PC-3 (cell line): ENCODE measurements around the gene FILIP1L.

ENCODE experiments used
- EZH2 ChIP-seq: fragments of 300-600 bp; sonication (generic); IDR thresholded peaks from one replicate; pipeline ENCODE4 v1.6.1; 2017; ENCODE audit warnings: antibody characterized with exemption, mild to moderate bottlenecking, low read length; ENCODE audit not compliant: unreplicated experiment
- EZH2phosphoT487 ChIP-seq: fragments of 300-600 bp; sonication (generic); IDR thresholded peaks from 2 replicates; pipeline ENCODE4 v1.6.1; 2018; ENCODE audit warnings: mild to moderate bottlenecking, antibody characterized with exemption, low read length, borderline replicate concordance
- TF ChIP-seq, protein P1 (sequence below): fragments of 300-600 bp; sonication (generic); conservative IDR thresholded peaks from 2 replicates; pipeline ENCODE4 v1.5.1; 2017; ENCODE audit warnings: antibody characterized with exemption, low read depth, mild to moderate bottlenecking, low read length

DNA sequence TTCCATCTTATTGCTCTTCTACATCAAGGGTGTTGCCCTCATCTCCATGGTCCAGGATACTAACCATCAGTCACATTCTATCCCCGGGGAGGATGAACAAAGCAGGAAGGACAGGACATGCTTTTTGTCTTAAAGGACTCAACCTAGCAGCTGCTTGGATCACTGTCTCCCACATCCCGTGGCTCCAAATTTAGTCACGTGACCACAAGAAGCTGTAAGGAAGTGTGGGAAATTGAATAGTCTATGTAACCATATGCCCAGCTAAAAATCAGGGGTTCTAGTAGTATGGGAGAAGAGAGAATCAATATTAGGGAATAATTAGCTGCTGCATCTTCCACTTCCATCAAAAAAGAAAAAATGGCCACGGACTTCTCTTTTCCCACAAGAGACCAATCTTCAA lies 314.9 kb downstream of the FILIP1L start:
- TF ChIP-seq, protein P1, sequence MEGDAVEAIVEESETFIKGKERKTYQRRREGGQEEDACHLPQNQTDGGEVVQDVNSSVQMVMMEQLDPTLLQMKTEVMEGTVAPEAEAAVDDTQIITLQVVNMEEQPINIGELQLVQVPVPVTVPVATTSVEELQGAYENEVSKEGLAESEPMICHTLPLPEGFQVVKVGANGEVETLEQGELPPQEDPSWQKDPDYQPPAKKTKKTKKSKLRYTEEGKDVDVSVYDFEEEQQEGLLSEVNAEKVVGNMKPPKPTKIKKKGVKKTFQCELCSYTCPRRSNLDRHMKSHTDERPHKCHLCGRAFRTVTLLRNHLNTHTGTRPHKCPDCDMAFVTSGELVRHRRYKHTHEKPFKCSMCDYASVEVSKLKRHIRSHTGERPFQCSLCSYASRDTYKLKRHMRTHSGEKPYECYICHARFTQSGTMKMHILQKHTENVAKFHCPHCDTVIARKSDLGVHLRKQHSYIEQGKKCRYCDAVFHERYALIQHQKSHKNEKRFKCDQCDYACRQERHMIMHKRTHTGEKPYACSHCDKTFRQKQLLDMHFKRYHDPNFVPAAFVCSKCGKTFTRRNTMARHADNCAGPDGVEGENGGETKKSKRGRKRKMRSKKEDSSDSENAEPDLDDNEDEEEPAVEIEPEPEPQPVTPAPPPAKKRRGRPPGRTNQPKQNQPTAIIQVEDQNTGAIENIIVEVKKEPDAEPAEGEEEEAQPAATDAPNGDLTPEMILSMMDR, result no peak
- no peak for TF ChIP-seq EZH2phosphoT487
- TF ChIP-seq EZH2, result no peak
